GM12891 (cell line): ENCODE data around the gene HOXD12. TPM values are rescaled to one million over a fixed set of nuclear protein-coding genes. Genes with fewer than 3 reads are reported as not detected.

Experiments
- DNase-seq: peaks from one replicate; pipeline ENCODE4 v3.0.0; 2011; ENCODE audit warnings: low spot score; ENCODE audit not compliant: insufficient read length
- FAIRE-seq: peaks from 2 replicates; lab custom pipeline; 2011; peaks lifted over from hg19 to GRCh38; lab: Jason Lieb, UNC
- PAX5 ChIP-seq: IDR thresholded peaks from 2 replicates; pipeline ENCODE4 v1.6.1; 2011; ENCODE audit warnings: low read length, moderate library complexity, mild to moderate bottlenecking; ENCODE audit not compliant: insufficient read depth, severe bottlenecking
- POLR2A ChIP-seq: IDR thresholded peaks from 2 replicates; pipeline ENCODE4 v1.6.1; 2011; ENCODE audit warnings: low read depth, low read length, control low read depth
- POLR2AphosphoS5 ChIP-seq: IDR thresholded peaks from 2 replicates; pipeline ENCODE4 v1.6.1; 2011; ENCODE audit warnings: low read depth, low read length, control low read depth
- POU2F2 ChIP-seq: IDR thresholded peaks from 2 replicates; pipeline ENCODE4 v1.6.1; 2011; ENCODE audit warnings: low read depth, mild to moderate bottlenecking, control low read depth, low read length, moderate library complexity
- SPI1 ChIP-seq: IDR thresholded peaks from 2 replicates; pipeline ENCODE4 v1.6.1; 2011; ENCODE audit warnings: low read depth, low read length, control low read depth
- TAF1 ChIP-seq: IDR thresholded peaks from 2 replicates; pipeline ENCODE4 v1.6.1; 2011; ENCODE audit warnings: low read depth, low read length, control low read depth
- polyA plus RNA-seq: library from polyadenylated mRNA; unstranded; fragments of >200 nt; gene quantifications from one replicate; pipeline ENCODE4 v1.2.1, GENCODE V29; 2012; ENCODE audit warnings: low read depth, missing spikeins, inconsistent platforms; ENCODE audit not compliant: missing spikeins

HOXD12 gene
- polyA plus RNA-seq = not detected

- FAIRE-seq = no peak
- no peak for TF ChIP-seq POLR2A
- no peak for TF ChIP-seq POU2F2
- no peak for TF ChIP-seq TAF1
- no peak for TF ChIP-seq POLR2AphosphoS5
- no peak for TF ChIP-seq SPI1
- TF ChIP-seq PAX5 = no peak
- no peak for DNase-seq
These were observed at the start of gene HOXD12 for GRCh38 chr2:176099728-176100546. TSS of gene HOXD12 (plus strand) at chr2:176099795. CDS start at chr2:176099802, 7 bp downstream.

- no peak for DNase-seq
- no peak for FAIRE-seq
- TF ChIP-seq POU2F2 = no peak
- TF ChIP-seq POLR2AphosphoS5 = no peak
- no peak for TF ChIP-seq TAF1
These were observed 43.2 kb upstream of the HOXD12 start for GRCh38 chr2:176056406-176056805.

- FAIRE-seq = no peak
- DNase-seq = no peak
These were observed 35.6 kb upstream of the HOXD12 start for GRCh38 chr2:176063958-176064357.

GRCh38 chr2:176066645-176067588 is 32.7 kb upstream of the HOXD12 start:
- FAIRE-seq (no peak), DNase-seq (no peak)

More at GRCh38 chr2:176063958-176064357, 35.6 kb upstream of the HOXD12 start:
- TF ChIP-seq PAX5 = no peak
- no peak for TF ChIP-seq POLR2A
- no peak for TF ChIP-seq TAF1
- TF ChIP-seq POU2F2 = no peak
- no peak for TF ChIP-seq POLR2AphosphoS5
- no peak for TF ChIP-seq SPI1

GRCh38 chr2:176067589-176068418 is 31.8 kb upstream of the HOXD12 start:
- no peak for DNase-seq
- FAIRE-seq = no peak
- TF ChIP-seq SPI1 = no peak
- no peak for TF ChIP-seq TAF1
- no peak for TF ChIP-seq POU2F2
- no peak for TF ChIP-seq PAX5
- no peak for TF ChIP-seq POLR2A
- no peak for TF ChIP-seq POLR2AphosphoS5

More at GRCh38 chr2:176066645-176067588, 32.7 kb upstream of the HOXD12 start:
- no peak for TF ChIP-seq PAX5

- FAIRE-seq (no peak), DNase-seq (no peak)
- no peak for TF ChIP-seq POLR2AphosphoS5
- TF ChIP-seq TAF1 = no peak
- TF ChIP-seq SPI1 = no peak
- no peak for TF ChIP-seq POLR2A
- no peak for TF ChIP-seq POU2F2
- no peak for TF ChIP-seq PAX5
These were observed 31.2 kb upstream of the HOXD12 start for GRCh38 chr2:176068419-176068832.

- no peak for DNase-seq
- no peak for FAIRE-seq
- TF ChIP-seq TAF1 (no peak), POU2F2 (no peak), SPI1 (no peak), PAX5 (no peak), POLR2AphosphoS5 (no peak), POLR2A (no peak)
These were observed 28.0 kb upstream of the HOXD12 start for GRCh38 chr2:176071330-176072291.

- FAIRE-seq = no peak
- no peak for TF ChIP-seq TAF1
- no peak for TF ChIP-seq POLR2A
- TF ChIP-seq PAX5 = no peak
- TF ChIP-seq SPI1 = no peak
- no peak for TF ChIP-seq POU2F2
- no peak for TF ChIP-seq POLR2AphosphoS5
- no peak for DNase-seq
These were observed 27.3 kb upstream of the HOXD12 start for GRCh38 chr2:176072292-176072669.
